NCI-H2171 treated with DMSO at 0.1 percent for 48 hours (cell line): ENCODE results near the gene VASP.

Experiments used
- DNase-seq: peaks from one replicate; lab custom pipeline; 2025; lab: John Stamatoyannopoulos, UW

VASP gene

DNA sequence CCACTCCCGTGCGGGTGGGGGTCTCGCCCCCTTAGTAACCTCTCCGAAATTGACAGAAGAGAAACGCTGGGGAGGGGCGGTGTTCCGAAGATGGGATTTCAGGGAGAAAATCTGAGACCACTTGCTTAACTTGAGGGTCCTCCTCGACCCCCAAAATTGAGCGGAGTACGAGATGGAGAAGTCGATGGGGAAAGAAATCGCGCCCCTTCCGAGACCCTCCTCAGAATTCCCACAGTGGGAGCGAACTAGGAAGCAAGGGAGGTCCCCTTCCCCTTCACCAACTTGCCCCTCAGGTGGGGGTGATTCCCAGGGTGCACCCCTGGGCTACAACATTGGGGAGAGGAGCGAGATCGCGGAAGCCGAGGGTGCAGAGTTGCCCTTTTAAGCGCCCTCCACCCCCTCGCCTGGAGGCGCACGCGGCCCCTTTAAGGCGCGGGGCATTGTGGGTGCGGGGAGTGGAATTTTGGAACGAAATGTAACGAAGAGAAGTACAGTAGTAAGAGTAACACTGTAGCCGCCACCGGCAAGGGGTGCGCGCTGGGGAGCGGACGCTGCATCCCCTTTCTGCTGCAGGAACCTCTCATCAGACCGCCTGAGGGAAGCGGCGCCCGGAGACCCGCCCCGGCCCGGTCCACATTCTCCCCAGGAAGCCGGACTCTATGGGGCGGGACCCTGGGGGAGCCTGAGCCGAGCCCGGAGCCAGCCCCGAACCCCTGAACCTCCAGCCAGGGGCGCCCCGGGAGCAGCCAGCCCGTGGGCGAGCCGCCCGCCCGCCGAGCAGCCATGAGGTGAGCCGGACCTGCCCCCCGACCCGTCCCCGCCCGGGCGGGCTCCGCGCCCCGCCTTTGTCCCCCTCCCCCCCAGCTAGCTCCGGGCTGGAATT is at the start of gene VASP:
Gene VASP (plus strand): TSS at position 491 of the 883 bp plus-strand sequence. CDS start 293 bp downstream, at position 784.
- peak; percentile 67 for DNase-seq

DNA sequence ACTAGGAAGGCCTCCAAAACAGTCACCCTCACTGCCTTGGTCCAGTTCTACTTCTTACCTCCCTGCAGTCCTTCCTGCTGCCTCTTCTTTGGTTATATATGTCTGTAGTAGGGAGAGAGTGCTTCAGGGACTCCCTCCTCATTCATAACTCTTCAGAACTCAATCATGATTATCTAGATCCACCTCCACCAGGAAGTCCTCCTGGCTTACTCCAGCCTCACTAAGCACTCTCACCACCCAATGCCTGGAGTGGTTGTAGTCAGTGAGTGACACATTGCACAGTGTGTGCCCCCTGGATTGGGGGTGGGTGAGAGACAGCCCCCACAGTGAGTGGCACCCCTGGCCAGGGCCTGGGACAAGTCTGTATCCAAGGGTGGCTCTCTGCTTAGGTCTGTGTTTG is 49.5 kb upstream of the VASP start:
- no peak for DNase-seq

DNA sequence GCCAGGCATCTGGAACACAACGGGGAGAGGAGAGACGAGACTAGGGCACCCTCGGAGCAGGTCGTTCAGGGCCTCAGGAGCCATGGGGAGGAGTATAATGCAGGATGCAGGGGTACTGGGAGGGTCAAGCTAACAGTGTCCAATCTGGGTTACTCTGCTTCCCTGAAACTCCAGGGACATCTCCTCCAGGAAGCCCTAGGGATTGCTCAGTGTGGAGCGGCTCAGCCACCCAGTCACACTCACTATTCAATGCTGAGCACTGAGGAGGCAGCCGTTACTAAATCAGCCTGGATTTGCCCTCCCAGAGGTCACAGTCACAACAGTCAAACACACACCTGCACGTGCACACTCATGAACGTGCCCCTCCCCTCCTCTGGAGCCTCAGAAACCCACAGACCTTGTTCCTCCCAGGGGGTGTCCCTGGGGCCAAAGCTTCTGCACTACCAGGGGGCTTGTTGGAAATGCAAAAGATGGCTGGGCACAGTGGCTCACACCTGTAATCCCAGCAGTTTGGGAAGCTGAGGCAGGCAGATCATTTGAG is 46.4 kb upstream of the VASP start:
- no peak for DNase-seq

DNA sequence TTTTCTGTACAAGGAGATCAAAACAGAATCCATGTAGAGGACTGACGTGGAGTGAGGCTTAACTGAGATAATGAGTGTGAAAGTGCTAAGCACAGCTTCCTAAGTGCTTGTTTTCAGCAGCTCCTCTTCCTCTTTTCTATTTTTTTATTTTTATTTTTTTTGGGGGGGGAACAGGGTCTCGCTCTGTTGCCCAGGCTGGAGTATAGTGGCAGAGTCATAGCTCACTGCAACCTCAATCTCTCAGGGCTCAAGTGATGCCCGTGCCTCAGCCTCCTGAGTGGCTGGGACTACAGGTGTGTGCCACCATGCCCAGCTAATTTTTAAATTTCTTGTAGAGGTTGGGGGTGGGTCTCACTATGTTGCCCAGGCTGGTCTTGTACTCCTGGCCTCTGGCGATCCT is 45.1 kb upstream of the VASP start:
- no peak for DNase-seq

DNA sequence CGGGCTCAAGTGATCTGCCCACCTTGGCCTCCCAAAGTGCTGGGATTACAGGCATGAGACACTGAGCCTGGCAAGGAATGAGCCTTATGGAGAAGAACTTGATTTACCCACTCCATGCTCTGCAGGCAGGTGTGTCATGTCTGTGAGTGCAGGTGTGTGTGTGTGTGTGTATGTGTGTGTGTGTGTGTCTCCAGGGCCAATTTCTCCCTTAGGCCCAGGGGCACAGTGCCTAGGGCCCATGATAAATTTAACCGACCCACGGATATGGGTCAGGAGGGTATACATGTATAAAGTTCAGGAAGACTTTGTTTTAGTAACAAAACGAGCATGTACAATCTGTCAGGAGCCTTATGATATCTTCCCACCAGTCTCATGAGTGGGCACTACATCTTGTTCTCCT is 44.0 kb upstream of the VASP start:
- DNase-seq: no peak

DNA sequence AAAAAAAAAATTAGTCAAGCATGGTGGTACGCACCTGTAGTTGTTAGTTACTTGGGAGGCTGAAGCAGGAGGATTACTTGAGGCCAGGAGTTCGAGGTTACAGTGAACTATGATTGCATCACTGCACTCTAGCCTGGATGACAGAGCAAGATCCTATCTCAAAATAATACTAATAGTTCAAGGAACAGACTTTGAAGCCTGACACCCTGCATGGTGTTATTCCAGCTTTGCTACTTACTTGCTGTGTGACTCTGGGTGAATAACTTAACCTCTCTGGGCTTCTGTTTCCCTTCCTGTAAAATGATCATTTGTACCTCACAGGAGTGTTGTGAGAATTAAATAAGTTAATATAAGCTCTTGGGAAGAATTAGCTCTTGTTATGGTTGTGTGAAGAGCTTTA is 43.0 kb upstream of the VASP start:
- no peak for DNase-seq

DNA sequence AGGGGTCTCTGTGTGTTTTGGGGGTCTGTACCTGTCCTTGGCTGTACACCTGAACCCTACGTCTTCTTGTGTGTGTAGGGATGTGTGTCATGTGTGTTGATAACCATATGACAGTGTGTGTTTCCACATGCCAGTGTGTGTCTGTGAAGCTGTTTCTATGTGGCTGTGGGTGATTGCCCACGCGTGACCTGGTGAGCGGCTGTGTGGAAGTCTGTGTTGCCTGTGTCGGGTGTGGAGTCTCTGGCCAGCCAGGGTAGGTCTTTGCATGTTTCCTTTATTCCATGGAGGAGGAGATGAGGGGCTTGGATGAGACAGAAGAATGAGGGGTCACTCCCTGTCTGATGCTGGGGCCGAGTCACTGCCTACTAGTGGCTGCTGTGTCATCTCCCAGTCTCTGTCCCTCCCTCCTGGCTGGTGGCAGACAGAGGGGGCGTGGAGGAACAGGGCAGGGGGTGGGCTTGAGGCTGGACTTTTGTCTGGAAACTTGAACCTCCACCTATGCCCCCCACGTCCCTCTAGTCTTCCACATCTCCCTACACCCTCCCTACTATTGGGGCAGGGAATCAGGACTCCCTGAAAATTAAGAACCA is 42.3 kb upstream of the VASP start:
- DNase-seq: no peak

DNA sequence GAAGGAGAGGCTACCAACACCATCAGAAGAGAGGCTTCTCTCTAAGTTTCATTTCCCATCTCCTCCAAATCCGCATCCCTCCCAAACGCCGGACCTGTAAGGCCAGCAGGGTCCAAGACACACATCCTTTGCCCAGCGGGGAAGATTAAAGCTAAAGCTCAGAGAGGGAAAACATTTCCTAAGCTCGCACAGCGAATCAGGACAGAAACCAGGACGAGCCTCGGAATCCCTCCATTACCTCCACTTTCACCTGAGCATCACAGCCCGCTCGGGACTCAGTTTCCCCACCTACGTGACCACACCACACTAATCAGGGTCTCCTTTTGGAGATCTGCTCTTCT is 40.2 kb upstream of the VASP start:
- no peak for DNase-seq

DNA sequence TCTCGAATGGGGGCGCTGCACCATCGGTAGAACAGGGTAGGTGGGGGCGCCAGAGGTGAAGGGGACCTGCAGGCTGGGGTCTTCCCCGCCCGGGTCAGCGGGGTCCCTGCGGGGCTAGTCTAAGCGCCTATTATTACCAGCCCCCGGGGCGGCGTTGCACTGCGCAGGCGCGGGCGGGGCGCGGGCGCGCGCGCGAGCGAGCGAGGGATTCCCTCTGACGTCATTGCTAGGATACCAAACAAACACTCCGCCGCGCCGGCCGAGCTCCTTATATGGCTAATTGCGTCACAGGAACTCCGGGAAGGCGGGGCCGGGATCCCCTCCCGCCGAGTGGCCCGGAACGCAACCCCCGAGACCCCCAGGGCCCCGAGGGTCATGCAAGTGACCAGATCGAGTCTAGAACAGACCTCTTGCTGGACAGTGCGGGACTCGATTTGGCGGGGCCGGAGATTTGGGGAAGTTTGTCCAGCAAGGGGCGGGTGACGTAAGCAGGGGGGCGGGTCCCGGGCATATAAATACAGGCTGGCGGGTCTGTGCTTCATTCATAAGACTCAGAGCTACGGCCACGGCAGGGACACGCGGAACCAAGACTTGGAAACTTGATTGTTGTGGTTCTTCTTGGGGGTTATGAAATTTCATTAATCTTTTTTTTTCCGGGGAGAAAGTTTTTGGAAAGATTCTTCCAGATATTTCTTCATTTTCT is 39.7 kb upstream of the VASP start, which contains the start of gene FOSB:
Gene FOSB (plus strand): TSS at position 541 of the 703 bp plus-strand sequence. CDS start 591 bp downstream, outside the sequence.
- DNase-seq: peak; percentile 92

DNA sequence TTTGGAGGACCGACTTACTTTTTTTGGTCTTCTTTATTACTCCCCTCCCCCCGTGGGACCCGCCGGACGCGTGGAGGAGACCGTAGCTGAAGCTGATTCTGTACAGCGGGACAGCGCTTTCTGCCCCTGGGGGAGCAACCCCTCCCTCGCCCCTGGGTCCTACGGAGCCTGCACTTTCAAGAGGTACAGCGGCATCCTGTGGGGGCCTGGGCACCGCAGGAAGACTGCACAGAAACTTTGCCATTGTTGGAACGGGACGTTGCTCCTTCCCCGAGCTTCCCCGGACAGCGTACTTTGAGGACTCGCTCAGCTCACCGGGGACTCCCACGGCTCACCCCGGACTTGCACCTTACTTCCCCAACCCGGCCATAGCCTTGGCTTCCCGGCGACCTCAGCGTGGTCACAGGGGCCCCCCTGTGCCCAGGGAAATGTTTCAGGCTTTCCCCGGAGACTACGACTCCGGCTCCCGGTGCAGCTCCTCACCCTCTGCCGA is 39.1 kb upstream of the VASP start:
- DNase-seq: no peak

DNA sequence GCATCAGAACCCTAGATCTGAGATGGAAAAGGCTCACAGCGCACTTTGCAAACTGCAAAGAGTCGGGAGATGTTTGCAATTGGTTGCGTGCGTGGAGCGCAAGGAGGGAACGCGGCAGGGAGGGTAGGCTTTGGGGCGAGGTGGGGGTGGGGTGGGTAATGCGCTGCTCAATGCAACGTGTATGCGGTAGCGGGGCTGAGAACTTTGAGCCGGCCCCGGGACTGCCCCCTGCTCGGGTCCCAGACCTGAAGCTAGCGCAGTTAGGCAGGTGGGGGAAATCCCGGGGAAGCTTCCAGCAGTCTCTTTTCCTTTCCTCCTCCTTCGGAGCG is 38.5 kb upstream of the VASP start:
- DNase-seq: no peak

DNA sequence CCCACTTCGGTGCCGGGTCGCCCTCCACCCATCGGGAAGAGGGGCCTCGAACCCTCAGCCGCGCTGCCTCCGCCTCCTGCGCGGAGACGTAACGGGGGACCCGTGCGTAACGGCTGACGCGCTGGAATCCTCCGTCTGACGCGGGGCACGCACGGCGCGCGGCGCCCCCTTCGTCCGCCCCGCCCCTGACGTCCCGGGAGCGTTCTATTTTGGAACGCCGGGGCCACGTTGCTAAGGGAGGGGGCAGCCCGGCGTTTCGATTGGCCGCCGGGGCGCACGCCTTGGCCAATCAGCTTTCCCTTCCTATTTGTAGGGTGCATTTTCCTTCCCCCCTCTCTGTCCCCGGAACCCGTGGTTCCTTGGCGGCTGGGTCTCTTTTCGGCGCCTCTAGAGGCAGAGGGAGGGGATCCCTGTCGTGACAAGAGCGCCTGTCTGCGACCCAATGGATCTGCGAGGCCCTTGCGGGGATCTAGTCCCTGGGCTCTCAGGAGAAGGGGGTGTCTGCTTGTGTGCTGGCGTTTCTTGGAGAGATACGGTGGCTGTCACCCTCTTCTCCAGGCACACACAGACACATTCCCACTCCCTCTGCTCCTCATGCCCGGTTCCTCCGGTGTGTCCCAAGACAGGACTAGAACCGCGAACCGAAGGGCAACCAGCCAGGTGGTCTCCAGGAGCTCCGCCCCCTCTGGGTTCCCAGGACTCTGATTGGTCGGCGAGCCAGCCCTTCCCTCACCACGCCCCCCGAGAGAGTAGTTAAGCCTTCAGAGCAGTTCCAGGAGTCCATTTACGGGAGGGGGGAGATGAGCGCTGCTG is 37.9 kb upstream of the VASP start:
- DNase-seq: peak; percentile 94

DNA sequence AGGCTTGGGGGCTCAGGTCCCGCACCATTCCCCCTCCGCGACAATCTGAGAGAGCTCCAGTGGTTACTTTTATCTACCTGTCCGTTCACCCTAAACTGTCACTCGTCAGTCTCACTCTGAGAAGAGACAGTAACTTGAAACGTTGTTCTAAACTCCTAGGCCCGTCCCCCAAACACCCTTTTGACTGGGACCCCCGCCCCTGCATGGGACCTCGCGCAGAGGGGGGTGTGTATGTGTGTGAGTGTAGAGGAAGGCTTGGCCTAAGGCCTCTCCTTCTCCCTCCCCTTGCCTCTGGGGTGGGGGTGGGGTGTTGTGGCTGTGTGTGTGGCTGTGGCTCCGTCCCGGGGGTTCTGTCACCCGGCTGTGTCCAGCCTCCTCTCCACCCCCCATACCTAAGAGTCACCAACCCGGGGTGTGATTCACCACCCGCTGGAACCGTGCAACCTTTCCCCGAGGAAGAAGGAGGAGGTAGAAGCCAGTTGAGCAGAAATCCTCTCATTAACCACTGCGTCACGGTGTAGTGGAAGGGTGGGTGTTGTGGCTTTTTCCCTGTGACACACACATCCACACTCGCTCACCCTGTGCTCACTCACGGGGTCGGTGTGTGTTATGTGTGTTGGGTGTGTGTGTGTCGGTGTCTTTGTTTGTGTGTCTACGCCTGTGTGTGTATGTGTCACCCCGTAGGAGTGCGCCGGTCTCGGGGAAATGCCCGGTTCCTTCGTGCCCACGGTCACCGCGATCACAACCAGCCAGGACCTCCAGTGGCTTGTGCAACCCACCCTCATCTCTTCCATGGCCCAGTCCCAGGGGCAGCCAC is 37.1 kb upstream of the VASP start:
- DNase-seq: no peak

DNA sequence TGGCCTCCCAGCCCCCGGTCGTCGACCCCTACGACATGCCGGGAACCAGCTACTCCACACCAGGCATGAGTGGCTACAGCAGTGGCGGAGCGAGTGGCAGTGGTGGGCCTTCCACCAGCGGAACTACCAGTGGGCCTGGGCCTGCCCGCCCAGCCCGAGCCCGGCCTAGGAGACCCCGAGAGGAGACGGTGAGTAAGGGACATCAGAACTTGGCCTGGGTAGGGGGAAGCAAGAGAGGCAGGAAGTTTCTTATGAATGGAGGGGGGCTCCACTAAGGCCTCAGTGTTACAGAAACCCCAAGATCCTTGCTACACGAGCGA is 36.6 kb upstream of the VASP start:
- no peak for DNase-seq

DNA sequence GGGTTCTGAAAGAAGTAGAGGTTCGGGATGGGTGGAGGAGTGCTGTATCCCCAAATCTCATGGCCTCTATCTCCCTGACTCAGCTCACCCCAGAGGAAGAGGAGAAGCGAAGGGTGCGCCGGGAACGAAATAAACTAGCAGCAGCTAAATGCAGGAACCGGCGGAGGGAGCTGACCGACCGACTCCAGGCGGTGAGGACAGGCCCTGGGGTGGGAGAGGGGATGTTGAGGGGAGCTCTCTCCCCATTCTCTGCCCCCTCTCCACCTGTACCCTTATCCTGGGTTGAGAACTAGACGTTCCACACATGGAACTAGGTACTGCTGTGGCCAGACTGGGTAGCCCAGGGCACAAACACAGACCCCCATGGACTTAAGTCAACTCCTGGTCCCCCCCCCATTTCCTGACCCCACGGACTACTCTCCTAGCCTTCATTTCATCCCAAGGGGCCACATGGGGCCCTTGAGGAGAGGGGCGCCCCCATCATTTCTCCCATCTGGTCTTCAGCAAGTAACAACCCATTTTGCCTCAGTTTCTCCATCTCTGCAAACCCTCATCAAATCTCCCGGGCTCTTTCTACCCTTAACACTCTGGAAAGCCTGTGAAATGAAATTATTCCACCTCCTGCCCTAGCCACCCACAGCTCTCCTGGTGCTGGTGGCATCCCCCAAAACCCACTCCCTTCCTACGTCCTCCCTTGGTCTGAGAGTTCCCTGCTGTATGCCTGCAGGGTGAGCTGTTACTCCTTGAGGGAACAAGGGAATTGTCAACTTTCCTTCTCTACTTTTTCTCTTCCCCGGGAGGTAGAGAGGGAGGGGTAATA is 36.0 kb upstream of the VASP start:
- DNase-seq: no peak

DNA sequence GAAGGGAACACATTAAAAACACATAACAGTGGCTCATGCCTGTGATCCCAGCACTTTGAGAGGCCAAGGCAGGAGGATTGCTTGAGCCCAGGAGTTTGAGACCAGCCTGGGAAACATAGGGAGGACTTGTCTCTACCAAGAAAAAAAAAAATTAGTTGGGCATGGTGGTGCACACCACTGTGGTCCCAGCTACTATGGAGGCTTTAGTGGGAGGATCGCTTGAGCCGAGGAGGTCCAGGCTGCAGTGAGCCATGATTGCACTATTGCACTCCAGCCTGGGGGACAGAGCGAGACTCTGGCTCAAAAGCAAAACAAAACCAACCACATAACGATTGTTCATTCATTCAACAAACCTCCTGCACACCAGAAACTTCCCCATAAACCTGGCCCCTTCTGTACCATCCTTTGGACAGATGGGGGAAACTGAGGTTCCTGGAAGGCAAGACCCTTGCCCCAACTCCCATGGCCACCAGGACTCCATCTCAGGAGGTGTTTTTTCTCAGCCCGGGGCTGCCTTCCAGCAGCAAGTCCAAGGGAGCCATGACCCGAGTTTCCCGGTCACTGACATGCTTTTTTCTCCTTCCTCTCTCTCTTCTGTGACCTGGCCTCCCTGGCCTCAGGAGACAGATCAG is 35.2 kb upstream of the VASP start:
- no peak for DNase-seq

DNA sequence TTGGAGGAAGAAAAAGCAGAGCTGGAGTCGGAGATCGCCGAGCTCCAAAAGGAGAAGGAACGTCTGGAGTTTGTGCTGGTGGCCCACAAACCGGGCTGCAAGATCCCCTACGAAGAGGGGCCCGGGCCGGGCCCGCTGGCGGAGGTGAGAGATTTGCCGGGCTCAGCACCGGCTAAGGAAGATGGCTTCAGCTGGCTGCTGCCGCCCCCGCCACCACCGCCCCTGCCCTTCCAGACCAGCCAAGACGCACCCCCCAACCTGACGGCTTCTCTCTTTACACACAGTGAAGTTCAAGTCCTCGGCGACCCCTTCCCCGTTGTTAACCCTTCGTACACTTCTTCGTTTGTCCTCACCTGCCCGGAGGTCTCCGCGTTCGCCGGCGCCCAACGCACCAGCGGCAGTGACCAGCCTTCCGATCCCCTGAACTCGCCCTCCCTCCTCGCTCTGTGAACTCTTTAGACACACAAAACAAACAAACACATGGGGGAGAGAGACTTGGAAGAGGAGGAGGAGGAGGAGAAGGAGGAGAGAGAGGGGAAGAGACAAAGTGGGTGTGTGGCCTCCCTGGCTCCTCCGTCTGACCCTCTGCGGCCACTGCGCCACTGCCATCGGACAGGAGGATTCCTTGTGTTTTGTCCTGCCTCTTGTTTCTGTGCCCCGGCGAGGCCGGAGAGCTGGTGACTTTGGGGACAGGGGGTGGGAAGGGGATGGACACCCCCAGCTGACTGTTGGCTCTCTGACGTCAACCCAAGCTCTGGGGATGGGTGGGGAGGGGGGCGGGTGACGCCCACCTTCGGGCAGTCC is 34.5 kb upstream of the VASP start:
- DNase-seq: no peak

DNA sequence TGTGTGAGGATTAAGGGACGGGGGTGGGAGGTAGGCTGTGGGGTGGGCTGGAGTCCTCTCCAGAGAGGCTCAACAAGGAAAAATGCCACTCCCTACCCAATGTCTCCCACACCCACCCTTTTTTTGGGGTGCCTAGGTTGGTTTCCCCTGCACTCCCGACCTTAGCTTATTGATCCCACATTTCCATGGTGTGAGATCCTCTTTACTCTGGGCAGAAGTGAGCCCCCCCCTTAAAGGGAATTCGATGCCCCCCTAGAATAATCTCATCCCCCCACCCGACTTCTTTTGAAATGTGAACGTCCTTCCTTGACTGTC is 34.0 kb upstream of the VASP start:
- DNase-seq: no peak
